ENCODE measurements around the gene SULT1B1. TPM values are rescaled to one million over a fixed set of nuclear protein-coding genes. Genes with fewer than 3 reads are reported as not detected.

Gene SULT1B1
- total RNA-seq, 1 experiment from 2014 or later = not detected

GRCh38 chr4:69714086-69714485 is 46.3 kb downstream of the SULT1B1 start:
- Histone ChIP-seq H3K27me3 (ENCODE audit: insufficient read depth, low read length) (no peaks in the 10 kb centered on the region), H3K23me2 (ENCODE audit: insufficient read length, low read depth, low read length, poor library complexity, severe bottlenecking) (no peaks in the 10 kb centered on the region), H3K79me2 (ENCODE audit: insufficient read depth, low read length) (no peaks in the 10 kb centered on the region), H2BK5ac (ENCODE audit: insufficient read length, low read length) (no peak overlapping the region), H2BK15ac (ENCODE audit: low read depth, low read length) (no peak overlapping the region), H3K14ac (ENCODE audit: insufficient read depth, low read length) (no peak overlapping the region), H2BK12ac (ENCODE audit: insufficient read length, low read depth, low read length) (no peak overlapping the region), H4K20me1 (ENCODE audit: control insufficient read depth, insufficient read depth, insufficient read length) (no peaks in the 10 kb centered on the region), H3K23ac (ENCODE audit: insufficient read length, low read depth, low read length) (no peak overlapping the region), H3T11ph (ENCODE audit: low read length) (no peak overlapping the region), H3K9ac (ENCODE audit: extremely low read depth, insufficient read length, low read length) (no peak overlapping the region), H3K4ac (ENCODE audit: low read depth, low read length) (no peak overlapping the region), H2AFZ (ENCODE audit: low read length) (no peak overlapping the region), H2BK20ac (ENCODE audit: low read depth, low read length, poor library complexity, severe bottlenecking) (no peak overlapping the region), H3K79me1 (ENCODE audit: insufficient read depth, low read depth, low read length, poor library complexity, severe bottlenecking) (no peaks in the 10 kb centered on the region), H3K18ac (ENCODE audit: insufficient read length, low read depth, low read length) (no peak overlapping the region), H4K8ac (replicated peaks; ENCODE audit: insufficient read length, low read depth, low read length) (no peak overlapping the region), H3K4me1 (ENCODE audit: insufficient read depth, low read length) (no peaks in the 10 kb centered on the region), H3K9me3 (ENCODE audit: control insufficient read depth, low read depth, low read length) (no peaks in the 10 kb centered on the region), H4K5ac (ENCODE audit: insufficient read length, low read depth, low read length) (no peak overlapping the region), H2BK120ac (ENCODE audit: low read depth, low read length, poor library complexity, severe bottlenecking) (no peak overlapping the region), H4K91ac (ENCODE audit: insufficient read length, low read depth, low read length) (no peak overlapping the region), H2AK5ac (ENCODE audit: insufficient read length, low read length) (no peak overlapping the region), H3K27ac (ENCODE audit: insufficient read length, low read depth, low read length) (no peak overlapping the region), H3K4me2 (ENCODE audit: insufficient read depth, insufficient read length, low read length) (no peak overlapping the region), H3K56ac (ENCODE audit: insufficient read length, low read depth, low read length) (no peak overlapping the region)
- TF ChIP-seq CTCF (conservative IDR thresholded peaks at IDR 0.05) = no peak
- peaks cover 17 to 18% of the 10 kb centered on the region in 2 experiments for H3K9me3 Mint-ChIP-seq
- DNase-seq = no peak
- peaks cover 11% of the 10 kb centered on the region in 2 experiments for H3K4me1 Mint-ChIP-seq
- no peaks in the 10 kb centered on the region for H3K27me3 Mint-ChIP-seq (ENCODE audit: low read depth)
- WGBS (ENCODE audit: extremely low coverage, insufficient read length, low lambda C conversion rate) = no CpG with 5 or more reads among the region's 4 CpGs
- H3K4me3 Mint-ChIP-seq = no peak overlapping the region
- peaks cover 0 to 8% (median 7%) of the 10 kb centered on the region in 3 experiments for H3K36me3 Mint-ChIP-seq (ENCODE audit: insufficient read depth in 1 of 3, low read depth in 3 of 3)
- H3K27ac Mint-ChIP-seq = no peak overlapping the region

All from H9 (cell line).